ENCODE data around the gene DGKQ. TPM values are rescaled to one million over a fixed set of nuclear protein-coding genes. Genes with fewer than 3 reads are reported as not detected.

The DGKQ gene
- total and polyA plus RNA-seq, 2 of the 13 experiments (the other 11 are each of a cell fraction or from before 2014, with no cell fraction given): 4.5 to 7.2 TPM

GRCh38 chr4:1015179-1015578, 41.8 kb upstream of the DGKQ start (continued):
- TF ChIP-seq STAT6 (CRISPR knock-in tag; IDR thresholded peaks at IDR 0.05; ENCODE audit: borderline replicate concordance) (no peak), PTBP1 (IDR thresholded peaks at IDR 0.05; ENCODE audit: low read depth, low read length, poor library complexity, severe bottlenecking) (no peak), GZF1 (CRISPR knock-in tag; IDR thresholded peaks at IDR 0.05) (no peak), MIER2 (CRISPR knock-in tag; IDR thresholded peaks at IDR 0.05) (no peak), CTCF (CRISPR knock-in tag; IDR thresholded peaks at IDR 0.05) (peak; percentile 71), ISX (CRISPR knock-in tag; conservative IDR thresholded peaks at IDR 0.05) (no peak), ZFX (CRISPR knock-in tag; IDR thresholded peaks at IDR 0.05; ENCODE audit: low read depth) (no peak), RFX3 (CRISPR knock-in tag; IDR thresholded peaks at IDR 0.05) (no peak), FOXA3 (CRISPR knock-in tag; IDR thresholded peaks at IDR 0.05) (no peak), BRCA1 (CRISPR knock-in tag; IDR thresholded peaks at IDR 0.05) (no peak), ZBTB37 (CRISPR knock-in tag; IDR thresholded peaks at IDR 0.05) (no peak), PRPF4 (IDR thresholded peaks at IDR 0.05; ENCODE audit: low read depth, low read length, poor library complexity, severe bottlenecking) (no peak), IKZF1 (IDR thresholded peaks at IDR 0.05) (no peak), ZSCAN25 (CRISPR knock-in tag; IDR thresholded peaks at IDR 0.05) (peak; percentile 95), ZNF800 (CRISPR knock-in tag; IDR thresholded peaks at IDR 0.05) (no peak), KLF13 (CRISPR knock-in tag; IDR thresholded peaks at IDR 0.05) (no peak), PBX2 (CRISPR knock-in tag; IDR thresholded peaks at IDR 0.05) (no peak), KMT2B (CRISPR knock-in tag; IDR thresholded peaks at IDR 0.05) (no peak), ZSCAN31 (CRISPR knock-in tag; IDR thresholded peaks at IDR 0.05; ENCODE audit: low read depth) (no peak), SRY (CRISPR knock-in tag; IDR thresholded peaks at IDR 0.05) (no peak), FOSL2 (CRISPR knock-in tag; IDR thresholded peaks at IDR 0.05) (no peak), CREB1 (IDR thresholded peaks at IDR 0.05) (no peak), CREB1 (CRISPR knock-in tag; IDR thresholded peaks at IDR 0.05) (no peak), AKAP8 (CRISPR knock-in tag; IDR thresholded peaks at IDR 0.05) (no peak), ARNTL (CRISPR knock-in tag; IDR thresholded peaks at IDR 0.05) (no peak)
